HG02623 (cell line): ENCODE results near the gene ZNRF1.
"Not testable (repeated sequence)": the region's sequence is repeated elsewhere in the genome, so short reads cannot be mapped to it uniquely, and the experiment has no call there.

Experiments used
- ATAC-seq: cut with Tn5 transposase; IDR thresholded peaks from one replicate; pipeline ENCODE4 v1.9.1; 2021; ENCODE audit warnings: moderate library complexity; ENCODE audit not compliant: unreplicated experiment

Gene ZNRF1

DNA sequence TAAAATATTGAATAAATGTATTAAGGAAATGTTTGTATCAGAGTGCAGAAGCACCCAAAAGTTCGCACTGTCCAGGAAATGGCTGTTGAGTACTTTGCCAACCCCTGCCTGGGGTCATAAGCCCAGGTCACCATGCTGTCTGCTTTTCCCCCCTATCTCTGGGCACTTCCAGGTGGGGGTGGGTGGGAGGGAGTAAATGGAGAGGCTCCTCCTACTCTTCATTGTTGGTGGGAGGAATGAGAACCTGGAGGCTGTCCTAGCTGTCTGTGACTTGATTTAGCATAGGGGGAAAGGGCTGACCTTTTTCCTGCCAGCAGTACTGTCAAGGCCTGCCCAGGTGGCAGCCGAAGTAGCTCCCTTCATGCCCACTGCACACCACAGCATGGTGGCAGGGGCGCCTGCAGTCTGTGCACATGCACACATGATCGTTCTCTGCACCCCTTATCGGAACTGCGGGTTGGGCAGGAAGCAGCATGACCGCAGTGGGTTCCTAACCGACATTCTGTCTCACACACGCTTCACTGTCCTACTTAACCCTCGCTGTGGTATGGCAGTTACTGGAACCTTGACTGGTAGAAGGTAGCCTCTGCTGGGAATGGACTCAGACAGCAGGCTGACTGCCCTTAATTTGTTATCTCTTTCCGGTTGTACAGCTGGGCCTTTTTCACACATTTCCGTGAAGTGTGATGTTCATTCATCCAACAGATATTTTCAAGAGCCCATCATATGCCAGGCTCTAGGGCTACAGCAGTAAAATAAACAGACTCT, 76.3 kb downstream of the ZNRF1 start:
- peak; percentile 95 for ATAC-seq

DNA sequence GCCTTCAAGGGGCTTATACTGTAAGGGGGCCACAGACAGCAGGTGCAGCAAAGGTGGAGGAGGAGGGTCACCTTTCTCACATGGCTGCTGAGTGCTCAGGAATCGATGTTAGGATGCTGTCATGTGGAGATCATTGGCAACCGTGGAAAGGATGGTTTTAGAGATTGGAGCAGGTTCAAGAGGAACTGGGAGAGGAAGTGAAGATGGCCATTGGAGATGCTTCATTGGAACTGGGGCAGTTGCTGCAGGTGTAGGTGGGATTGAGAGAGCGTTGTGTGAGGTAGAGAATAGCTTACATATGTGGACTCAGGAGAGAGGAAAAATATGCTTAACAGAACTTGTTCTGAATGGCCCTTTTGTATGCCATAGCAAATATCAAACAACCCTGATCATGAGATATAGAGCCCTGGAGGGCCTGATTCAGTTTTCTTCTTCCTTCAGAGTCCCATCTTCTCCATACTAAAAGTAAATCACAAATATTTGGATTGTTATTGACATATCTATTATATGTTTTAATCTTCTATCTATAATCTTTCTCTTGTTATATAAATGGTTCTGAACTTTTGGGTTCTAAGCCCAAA, 77.0 kb downstream of the ZNRF1 start:
- ATAC-seq, result no peak

DNA sequence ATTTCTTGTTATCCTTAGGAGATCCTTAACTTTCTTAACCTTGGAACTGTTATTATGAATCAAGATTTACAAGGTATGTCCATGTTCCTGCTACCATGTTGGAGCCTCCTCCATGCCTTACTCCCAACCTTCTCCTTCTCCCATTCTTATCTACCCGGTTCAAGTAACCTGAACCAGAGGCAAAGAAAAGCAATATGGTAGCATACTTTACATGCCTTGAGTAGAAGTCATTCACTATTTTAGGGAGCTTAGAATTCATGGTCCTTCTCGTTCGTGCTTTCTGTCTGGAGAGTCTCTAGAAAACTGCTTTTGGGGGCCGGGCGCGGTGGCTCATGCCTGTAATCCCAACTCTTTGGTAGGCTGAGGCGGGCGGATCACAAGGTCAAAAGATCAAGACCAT, 80.1 kb downstream of the ZNRF1 start:
- ATAC-seq, result no peak

- ATAC-seq, result no peak
These were observed 80.6 kb downstream of the ZNRF1 start for GRCh38 chr16:75079346-75079926.

DNA sequence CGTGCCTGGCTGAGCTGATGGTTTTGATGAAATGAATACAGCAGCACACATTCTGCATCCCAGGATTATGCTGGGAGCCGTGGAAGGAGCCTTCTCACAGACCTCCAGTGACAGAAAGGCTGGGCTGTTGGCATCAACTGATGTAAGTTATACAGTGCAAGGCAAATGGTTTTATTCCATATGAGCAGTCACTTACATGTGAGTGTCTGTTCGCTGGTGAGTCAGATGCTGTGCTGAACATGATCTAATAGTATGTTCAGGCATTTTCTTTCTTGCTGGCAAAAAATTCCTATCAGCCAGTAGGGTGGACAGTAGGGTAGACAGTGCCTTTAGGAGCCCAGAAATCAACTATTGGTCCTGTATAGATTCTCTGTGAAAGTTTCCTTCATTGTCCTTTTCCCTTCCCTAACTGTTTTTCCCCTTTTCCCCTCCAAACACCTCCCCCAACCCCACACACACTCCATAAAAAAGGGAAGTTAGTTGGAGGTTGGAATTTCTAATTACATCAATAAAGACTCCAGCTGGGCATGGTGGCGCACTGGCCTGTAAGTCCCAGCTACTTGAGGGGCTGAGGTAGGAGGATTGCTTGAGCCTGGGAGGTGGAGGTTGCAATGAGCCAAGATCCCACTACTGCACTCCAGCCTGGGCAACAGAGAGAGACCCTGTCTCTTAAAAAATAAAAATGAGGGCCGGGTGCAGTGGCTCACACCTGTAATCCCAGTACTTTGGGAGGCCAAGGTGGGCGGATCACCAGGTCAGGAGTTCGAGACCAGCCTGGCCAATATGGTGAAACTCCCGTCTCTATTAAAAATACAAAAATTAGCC, 81.6 kb downstream of the ZNRF1 start:
- ATAC-seq, result no peak

DNA sequence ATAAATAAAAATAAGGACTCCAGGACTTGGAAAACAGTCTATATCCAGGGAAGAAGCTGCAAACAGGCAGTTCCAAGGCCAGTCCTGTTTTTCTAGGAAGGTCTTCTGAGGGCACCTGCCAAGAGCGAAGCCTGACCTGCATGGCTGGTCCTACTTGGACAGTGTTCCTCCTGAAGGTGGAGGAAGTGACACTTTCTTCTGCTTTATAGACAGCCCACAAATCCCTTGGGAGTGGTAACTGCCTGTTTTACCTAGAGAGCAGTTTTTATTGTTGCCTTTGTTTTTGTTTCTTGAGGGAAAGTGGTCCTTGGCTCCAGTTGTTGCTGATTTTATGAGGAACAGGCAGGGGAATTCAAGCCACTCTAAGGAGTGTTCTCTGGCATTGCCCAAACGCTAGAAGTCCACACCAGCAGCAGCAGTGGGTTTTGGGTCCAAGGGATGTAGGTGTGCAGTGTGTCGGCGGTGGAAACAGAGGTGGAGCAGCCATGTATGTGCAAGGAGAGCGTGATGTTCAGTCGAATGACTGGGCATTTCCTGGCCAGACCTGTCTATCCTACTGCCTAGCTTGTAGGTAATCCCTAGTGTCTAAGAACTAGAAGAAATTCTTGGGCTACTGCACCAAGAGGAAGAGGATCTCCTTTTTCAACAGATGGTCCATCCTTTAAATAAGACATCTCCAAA, 82.5 kb downstream of the ZNRF1 start:
- no peak for ATAC-seq

- no peak for ATAC-seq
These were observed 85.0 kb downstream of the ZNRF1 start for GRCh38 chr16:75083813-75084212.

DNA sequence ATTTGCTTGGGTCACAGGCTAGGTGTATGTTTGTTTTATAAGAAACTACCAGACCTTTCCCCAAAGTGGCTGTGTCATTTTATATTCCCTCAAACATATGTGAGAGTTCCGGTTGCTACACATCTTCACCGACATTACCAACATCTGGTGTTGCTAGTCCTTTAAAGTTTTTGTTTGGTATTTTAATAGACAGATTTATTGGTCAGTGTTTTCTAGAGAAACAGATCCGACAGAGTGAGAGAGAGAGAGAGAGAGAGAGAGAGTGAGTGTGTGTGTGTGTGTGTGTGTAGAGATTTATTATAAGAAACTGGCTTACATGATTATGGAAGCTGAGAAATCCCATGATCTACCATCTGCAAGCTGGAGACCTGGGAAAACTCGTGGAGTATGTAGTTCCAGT, 86.7 kb downstream of the ZNRF1 start:
- ATAC-seq, result no peak

DNA sequence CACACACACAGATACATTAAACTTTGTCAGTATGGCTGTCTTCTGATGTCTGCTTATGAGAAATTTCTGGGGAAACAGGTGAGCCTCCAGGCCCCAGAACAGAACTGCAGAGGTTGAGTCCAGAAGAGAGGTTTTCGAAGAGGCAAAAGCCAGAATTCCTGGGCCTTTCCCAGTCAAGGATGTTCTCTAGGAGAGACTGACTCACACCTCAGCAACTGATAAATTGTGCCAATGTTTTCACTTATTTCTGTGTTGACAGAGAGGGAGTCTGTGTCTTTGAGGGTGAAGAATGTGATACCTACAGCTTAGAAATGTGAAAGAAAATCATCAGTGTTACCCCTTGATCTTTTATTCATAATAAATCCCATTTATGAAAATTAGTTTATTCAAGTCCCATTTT, 87.5 kb downstream of the ZNRF1 start:
- no peak for ATAC-seq

DNA sequence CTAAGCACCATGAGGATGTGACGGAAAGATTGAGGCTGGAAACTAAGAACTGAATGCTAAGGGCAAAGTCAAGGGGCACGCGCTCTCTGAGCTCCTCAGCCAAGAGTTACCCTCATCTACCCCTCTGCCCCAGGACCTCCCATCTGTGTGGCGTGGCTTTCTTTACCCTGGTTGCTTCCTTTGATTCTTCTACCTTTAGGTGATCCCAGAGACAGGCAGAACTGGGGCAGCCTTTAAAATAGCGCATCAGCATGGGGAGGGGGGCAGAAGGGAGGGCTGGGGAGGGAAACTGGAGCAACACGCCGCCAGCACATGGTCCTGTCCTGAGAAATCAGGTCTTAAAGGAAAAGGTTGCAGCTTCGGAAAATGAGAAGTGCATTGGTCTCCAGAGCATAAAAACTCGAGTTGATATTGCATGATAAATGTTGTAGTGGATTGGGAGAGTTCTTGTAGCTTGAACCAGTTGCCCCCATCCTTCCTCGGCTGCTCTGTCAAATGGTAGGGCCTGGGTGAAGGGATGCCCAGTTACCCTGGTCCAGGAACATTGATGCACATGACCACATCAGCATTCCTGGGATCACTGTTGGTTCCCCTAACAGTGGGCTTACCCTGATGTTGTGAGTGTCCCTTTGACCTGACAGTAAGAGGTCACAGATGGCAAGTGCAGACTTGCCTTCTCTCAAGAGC, 88.0 kb downstream of the ZNRF1 start:
- ATAC-seq, result no peak

DNA sequence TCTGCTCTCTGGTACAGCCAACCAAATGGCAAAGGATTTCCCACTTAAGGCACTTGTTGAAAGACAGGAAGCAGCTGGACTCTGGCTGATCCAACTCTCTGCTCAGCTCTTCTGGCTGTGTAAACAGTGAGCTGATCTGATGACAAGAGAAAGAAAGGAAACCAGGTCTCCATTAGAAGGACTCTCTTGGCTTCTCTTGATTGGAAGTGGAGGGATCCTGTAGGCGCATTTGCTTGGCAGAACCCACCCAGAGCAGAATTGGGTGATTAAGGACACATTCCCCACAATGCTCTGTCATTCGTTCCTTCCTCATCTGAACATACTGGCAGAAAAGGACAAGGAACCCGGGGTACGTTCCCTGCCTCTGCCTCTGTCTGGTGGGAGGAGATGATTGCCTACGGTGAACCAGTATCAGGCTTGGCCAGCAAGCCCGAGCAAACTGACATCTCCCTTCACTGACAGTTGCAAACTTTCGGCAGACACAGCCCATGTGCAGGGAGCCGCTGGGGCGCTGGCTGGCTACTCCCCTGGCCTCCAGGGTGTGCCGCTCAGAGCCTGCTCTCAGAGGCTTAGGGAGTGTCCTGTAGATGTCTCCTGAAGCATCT, 88.7 kb downstream of the ZNRF1 start:
- no peak for ATAC-seq

GRCh38 chr16:75088216-75088615, 89.4 kb downstream of the ZNRF1 start:
- ATAC-seq, result no peak

DNA sequence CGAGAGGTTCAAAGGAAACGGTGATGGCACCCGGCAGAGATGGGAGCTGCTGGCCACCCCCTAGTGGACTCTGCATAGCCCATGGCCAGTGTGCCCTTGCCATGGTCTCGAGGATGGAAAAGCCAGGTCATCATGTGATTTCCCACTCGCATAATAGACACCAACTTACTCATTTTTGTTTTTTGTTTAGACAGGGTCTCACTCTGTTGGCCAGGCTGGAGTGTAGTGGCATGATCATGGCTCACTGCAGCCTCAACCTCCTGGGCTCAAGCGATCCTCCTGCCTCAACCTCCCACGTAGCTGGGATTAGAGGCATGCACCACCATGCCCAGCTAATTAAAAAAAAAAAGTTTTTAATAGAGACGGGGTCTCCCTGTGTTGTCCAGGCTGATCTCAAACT, 90.1 kb downstream of the ZNRF1 start:
- no peak for ATAC-seq

DNA sequence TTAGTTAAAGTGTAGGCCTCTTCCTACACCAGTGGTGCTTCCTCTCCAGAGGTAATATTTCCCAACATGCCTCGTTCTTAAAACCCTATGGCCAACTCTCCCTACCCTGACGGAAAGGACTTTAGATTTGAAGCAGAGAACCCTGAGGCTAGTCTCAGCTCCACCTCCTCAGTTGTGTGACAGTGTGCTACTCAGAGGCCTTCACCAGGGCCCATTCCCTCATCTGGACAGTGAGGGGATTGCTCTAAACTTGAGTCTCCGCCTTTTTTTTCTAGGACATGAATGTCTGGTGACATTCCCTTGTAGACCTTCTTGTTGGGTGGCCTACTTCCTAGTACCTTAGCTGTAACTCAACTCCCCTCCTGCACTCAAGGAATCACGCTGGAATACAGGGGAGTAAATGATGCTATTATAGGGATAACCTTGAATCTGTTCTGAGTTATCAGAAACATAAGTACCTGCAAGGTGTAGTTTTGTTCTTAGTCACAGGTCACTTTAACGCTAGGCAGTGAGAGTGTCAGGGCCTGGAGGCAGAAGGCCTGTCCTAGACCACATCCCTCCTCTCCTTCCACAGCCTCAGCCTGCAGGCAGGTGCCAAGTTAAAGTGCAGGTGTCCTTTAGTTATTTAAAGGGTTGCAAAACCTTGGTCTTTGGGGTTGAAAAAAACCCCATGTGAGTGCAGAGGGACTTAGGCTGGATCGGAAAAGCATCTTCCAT, 90.8 kb downstream of the ZNRF1 start:
- ATAC-seq, result no peak

DNA sequence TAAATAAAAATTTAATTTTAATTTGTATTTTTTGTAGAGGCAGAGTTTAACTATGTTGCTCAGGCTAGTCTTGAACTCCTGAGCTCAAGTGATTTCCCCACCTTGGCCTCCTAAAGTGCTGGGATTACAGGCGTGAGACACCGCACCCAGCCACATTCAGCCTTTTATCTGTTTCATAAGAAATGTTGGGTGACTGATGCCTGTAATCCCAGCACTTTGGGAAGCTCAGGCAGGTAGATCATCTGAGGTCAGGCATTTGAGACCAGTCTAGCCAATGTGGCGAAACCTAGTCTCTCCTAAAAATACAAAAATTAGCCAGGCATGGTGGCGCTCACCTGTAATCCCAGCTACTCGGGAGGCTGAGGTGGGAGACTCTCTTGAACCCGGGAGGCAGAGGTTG, 92.1 kb downstream of the ZNRF1 start:
- not testable (repeated sequence) for ATAC-seq

GRCh38 chr16:75091619-75092018, 92.8 kb downstream of the ZNRF1 start:
- ATAC-seq, result not testable (repeated sequence)

- no peak for ATAC-seq
These were observed 94.0 kb downstream of the ZNRF1 start for GRCh38 chr16:75092777-75093176.

- no peak for ATAC-seq
These were observed 95.0 kb downstream of the ZNRF1 start for GRCh38 chr16:75093598-75094540.
